NT2/D1 (cell line): ENCODE results near the gene HPF1.

Experiments used
- DNase-seq: peaks from one replicate; pipeline ENCODE4 v3.0.0-alpha.2; 2011; ENCODE audit warnings: low read depth, low spot score
- H3K27me3 ChIP-seq: 2 replicates; pipeline ENCODE4 v1.6.0; 2011; ENCODE audit warnings: mild to moderate bottlenecking; ENCODE audit not compliant: insufficient read length, insufficient read depth
- H3K36me3 ChIP-seq: 2 replicates; pipeline ENCODE4 v1.6.1; 2011; ENCODE audit warnings: mild to moderate bottlenecking, low read length, mixed read lengths; ENCODE audit not compliant: insufficient read depth, insufficient read length
- H3K4me1 ChIP-seq: 2 replicates; pipeline ENCODE4 v1.5.1; 2011; ENCODE audit not compliant: insufficient read depth, insufficient read length
- H3K4me3 ChIP-seq: 2 replicates; pipeline ENCODE4 v1.5.1; 2011; ENCODE audit warnings: low read depth; ENCODE audit not compliant: insufficient read length
- H3K9ac ChIP-seq: 2 replicates; pipeline ENCODE4 v1.6.0; 2011; ENCODE audit warnings: low read depth; ENCODE audit not compliant: insufficient read length
- H3K9me3 ChIP-seq: 2 replicates; pipeline ENCODE4 v1.5.1; 2011; ENCODE audit warnings: mild to moderate bottlenecking, low read length; ENCODE audit not compliant: insufficient read depth
- SUZ12 ChIP-seq: IDR thresholded peaks from 2 replicates; pipeline ENCODE4 v1.6.1; 2011; ENCODE audit not compliant: insufficient read length, insufficient read depth; ENCODE audit errors: extremely low read depth
- YY1 ChIP-seq: IDR thresholded peaks from 2 replicates; pipeline ENCODE4 v1.6.1; 2011; ENCODE audit not compliant: insufficient read length, insufficient read depth
- ZNF274 ChIP-seq: IDR thresholded peaks from 2 replicates; pipeline ENCODE4 v1.6.1; 2011; ENCODE audit warnings: mild to moderate bottlenecking, low read depth, low read length

Gene HPF1

DNA sequence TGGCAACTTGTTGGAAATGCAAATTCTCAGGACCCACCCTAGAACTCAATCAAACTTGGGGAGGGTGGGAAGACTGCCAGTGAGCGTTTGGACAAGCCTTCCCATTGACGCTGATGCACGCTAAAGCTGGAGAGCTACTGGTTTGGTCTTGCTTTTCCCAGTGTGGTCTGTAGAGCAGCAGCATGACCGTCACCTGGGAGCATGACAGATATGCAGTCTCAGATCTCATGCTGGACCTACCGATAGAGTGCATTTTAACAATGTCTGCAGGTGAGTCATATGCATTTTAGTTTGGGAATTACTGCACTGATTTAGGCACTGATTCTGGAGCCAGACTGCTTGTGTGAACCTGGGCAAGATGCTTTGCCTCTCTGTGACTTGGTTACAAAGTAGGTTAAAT lies 27.2 kb downstream of the HPF1 start:
- TF ChIP-seq YY1, result no peak
- no peak for TF ChIP-seq ZNF274
- H3K27me3 ChIP-seq, result no peaks in the 10 kb centered on the region
- no peak for DNase-seq
- H3K9me3 ChIP-seq, result no peaks in the 10 kb centered on the region
- no peak overlapping the region for H3K9ac ChIP-seq
- no peaks in the 10 kb centered on the region for H3K4me1 ChIP-seq
- no peak overlapping the region for H3K4me3 ChIP-seq
- H3K36me3 ChIP-seq, result peaks cover 28% of the 10 kb centered on the region

DNA sequence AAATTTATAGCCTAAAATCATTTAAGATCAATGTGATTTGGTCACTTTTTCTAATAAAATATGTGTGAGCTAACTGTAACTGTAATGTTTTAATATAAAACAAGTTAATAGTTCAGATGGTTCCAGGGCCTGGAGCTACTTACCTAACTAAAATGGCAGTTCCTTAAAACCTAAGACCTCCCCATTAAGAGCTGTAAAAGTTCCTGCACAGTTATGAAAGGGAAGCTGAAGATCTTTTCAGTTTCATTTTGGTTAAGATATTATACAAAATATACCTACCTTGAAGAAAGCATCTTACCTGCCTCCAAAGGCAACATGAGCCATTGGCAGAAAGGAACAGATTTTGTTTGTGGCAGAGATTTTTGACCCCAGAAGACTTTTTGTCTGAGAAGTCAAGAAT lies 30.1 kb downstream of the HPF1 start:
- no peak for TF ChIP-seq SUZ12
- TF ChIP-seq YY1, result no peak
- TF ChIP-seq ZNF274, result no peak
- no peak for DNase-seq
- Histone ChIP-seq H3K36me3 (peaks cover 23% of the 10 kb centered on the region), H3K4me3 (no peak overlapping the region), H3K9ac (no peak overlapping the region), H3K27me3 (no peaks in the 10 kb centered on the region), H3K9me3 (no peaks in the 10 kb centered on the region), H3K4me1 (no peaks in the 10 kb centered on the region)

DNA sequence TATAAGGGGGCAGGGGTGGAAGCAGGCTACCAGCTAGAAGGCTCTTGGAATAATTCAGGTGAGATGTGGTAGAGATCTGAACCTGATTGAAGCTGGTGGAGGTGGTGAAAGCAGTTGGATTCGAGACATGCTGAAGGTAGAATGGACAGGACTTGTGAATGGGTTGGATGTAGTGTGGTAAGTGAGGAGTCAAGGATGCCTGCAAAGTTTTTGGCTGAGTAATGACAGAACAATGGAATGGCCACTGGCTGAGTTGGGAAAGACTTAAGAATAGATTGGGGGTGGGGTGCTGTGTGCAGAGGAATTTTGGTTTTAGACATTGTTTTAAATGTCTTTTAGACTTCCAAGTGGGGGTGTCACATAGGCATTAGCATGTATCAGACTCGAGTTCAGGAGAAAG lies 33.5 kb downstream of the HPF1 start:
- H3K36me3 ChIP-seq, result peaks cover 21% of the 10 kb centered on the region
- H3K4me1 ChIP-seq, result no peaks in the 10 kb centered on the region
- H3K9me3 ChIP-seq, result no peaks in the 10 kb centered on the region
- no peak for TF ChIP-seq YY1
- no peak for TF ChIP-seq ZNF274
- TF ChIP-seq SUZ12, result no peak
- no peak overlapping the region for H3K9ac ChIP-seq
- no peaks in the 10 kb centered on the region for H3K27me3 ChIP-seq
- DNase-seq, result peak; percentile 3
- H3K4me3 ChIP-seq, result no peak overlapping the region

DNA sequence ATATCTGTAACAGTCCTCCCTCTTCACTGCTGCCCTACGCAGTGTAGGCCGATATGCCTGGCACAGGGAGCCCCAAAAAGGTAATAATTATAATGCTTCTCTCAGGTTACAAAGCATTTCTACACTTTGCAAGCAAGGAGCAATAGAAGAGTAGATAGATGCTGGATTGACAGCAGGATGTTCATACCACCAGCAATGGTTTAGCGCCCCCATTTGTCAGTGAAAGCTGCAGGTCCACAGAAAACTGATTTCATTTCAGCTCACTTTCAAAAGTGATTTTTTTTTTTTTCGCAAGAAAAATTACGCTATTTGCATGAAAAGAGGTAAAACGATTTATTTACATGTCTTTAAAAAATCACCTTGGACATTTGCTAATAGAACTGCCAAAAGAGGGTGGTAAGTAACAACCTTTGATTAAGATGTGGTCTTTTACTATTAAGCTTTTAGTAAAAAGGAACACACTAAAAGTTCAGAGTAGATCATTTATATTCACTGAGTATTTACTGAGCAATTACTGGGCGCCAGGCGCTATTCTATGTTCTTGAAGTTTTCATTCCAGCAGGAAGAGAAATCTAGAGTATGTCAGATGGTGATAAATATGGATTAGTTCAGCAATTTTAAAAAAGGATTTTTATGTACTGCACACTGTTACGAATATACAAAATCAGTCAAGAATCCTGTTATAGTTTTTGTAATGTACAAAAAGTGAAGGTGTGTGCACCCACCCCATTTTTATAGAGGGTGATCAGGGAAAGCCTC lies 34.4 kb downstream of the HPF1 start:
- TF ChIP-seq SUZ12, result no peak
- no peak for TF ChIP-seq ZNF274
- no peak for TF ChIP-seq YY1
- Histone ChIP-seq H3K27me3 (no peaks in the 10 kb centered on the region), H3K9ac (no peak overlapping the region), H3K4me3 (no peak overlapping the region), H3K4me1 (no peaks in the 10 kb centered on the region), H3K36me3 (peaks cover 17% of the 10 kb centered on the region), H3K9me3 (no peaks in the 10 kb centered on the region)
- DNase-seq, result no peak

DNA sequence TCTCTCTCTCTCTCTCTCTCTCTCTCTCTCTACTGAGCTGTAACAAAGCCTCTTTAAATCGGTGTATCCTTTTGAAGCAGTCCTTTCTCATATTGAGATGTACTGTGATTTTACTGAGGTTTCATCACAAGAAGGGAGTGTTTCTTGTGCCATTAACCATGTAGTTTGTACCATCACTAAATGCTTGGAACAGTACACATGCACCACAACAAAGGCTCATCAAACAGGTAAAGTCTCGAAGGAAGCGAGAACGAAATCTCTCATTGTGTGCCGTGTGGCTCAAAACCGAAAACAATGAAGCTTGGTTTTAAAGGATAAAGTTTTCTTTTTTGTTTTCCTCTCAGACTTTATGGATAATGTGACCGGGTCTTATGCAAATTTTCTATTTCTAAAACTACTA lies 37.2 kb downstream of the HPF1 start:
- no peak for TF ChIP-seq SUZ12
- no peaks in the 10 kb centered on the region for H3K27me3 ChIP-seq
- H3K9me3 ChIP-seq, result no peaks in the 10 kb centered on the region
- H3K4me3 ChIP-seq, result no peak overlapping the region
- DNase-seq, result no peak
- H3K9ac ChIP-seq, result no peak overlapping the region
- peaks cover 10% of the 10 kb centered on the region for H3K36me3 ChIP-seq
- H3K4me1 ChIP-seq, result no peaks in the 10 kb centered on the region

DNA sequence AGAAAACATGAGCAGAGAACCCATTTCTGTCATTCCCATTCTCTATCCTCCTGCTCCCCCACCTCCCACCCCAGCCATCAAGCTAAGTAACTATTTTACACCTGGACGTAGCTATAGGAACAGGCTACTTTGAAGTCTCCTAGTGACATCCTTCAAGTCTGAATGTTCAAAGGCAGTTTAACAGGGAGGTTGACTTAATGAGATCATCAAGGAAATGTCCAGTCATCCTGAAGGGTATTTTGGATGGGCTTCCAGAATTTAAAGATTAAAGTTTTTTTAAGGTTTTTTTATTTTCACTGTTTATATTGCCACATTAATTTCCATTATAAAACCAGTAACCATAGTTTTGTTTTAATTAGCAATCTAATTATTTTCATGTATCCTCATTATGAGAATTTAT lies 41.1 kb downstream of the HPF1 start:
- peaks cover 20% of the 10 kb centered on the region for H3K36me3 ChIP-seq
- no peak overlapping the region for H3K4me3 ChIP-seq
- no peak overlapping the region for H3K9ac ChIP-seq
- TF ChIP-seq SUZ12 (no peak), ZNF274 (no peak), YY1 (no peak)
- H3K4me1 ChIP-seq, result no peaks in the 10 kb centered on the region
- no peak for DNase-seq
- no peaks in the 10 kb centered on the region for H3K9me3 ChIP-seq
- no peaks in the 10 kb centered on the region for H3K27me3 ChIP-seq

DNA sequence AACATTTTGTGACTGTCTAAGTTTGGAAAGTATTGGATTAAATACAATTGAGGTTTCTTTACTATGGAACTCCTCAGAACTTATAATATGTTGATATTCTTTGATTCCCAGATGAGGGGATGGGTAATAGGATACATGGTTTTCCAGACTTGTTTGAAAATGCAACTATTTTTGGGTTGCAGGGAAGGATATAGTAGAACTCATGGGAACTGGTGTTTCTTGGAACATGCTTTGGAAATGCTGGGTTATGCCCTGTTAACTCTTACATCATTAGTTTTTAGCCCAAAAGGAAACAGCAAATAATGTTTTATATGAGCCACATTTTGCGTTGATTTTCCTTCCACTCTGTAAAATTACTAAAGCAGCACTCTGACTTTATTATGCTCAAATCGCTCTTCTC lies 41.9 kb downstream of the HPF1 start:
- Histone ChIP-seq H3K27me3 (no peaks in the 10 kb centered on the region), H3K4me3 (no peak overlapping the region), H3K36me3 (peaks cover 20% of the 10 kb centered on the region), H3K9me3 (no peaks in the 10 kb centered on the region), H3K4me1 (no peaks in the 10 kb centered on the region), H3K9ac (no peak overlapping the region)
- TF ChIP-seq ZNF274, result no peak
- no peak for TF ChIP-seq YY1
- DNase-seq, result no peak

DNA sequence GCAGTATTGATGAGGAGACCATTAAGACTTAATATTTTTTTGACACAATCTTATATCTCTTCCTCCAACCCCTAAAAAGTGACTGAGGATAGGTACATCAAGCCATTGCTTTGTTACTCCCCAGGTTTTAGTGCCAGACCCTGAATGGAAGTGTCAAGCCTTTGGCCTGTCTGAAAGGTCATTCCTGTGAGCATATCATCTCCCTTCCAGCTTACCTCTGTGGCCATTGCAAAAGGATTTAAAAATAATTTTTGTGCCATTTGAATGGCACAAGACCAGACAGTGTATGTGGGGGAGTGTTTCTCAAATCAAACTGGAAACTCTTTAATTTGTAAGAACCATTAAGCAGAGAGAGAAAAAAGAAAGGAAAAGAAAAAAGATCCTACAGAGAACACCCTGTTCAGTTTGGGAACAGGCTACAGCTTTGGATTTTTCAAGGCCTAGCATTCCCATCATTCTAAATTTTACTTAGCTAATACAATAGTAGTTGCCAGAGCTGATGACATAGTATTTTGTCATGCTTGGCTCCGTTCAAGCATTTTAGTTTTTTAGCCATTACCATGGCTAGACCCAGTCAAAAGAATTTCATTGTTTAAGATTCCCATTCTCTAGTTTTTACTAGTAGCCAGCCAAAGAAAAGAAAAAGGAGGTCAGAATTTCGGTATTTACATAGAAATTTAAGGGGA lies 49.6 kb downstream of the HPF1 start:
- no peak overlapping the region for H3K9ac ChIP-seq
- peaks cover 19% of the 10 kb centered on the region for H3K36me3 ChIP-seq
- no peak for DNase-seq
- no peaks in the 10 kb centered on the region for H3K4me1 ChIP-seq
- H3K4me3 ChIP-seq, result no peak overlapping the region
- H3K27me3 ChIP-seq, result no peaks in the 10 kb centered on the region
- no peaks in the 10 kb centered on the region for H3K9me3 ChIP-seq
- TF ChIP-seq SUZ12, result no peak
- TF ChIP-seq ZNF274, result no peak
- TF ChIP-seq YY1, result no peak
